Stimulated activated CD4-positive, alpha-beta T cell treated with anti-CD3 and anti-CD28 coated beads, Interleukin-2, amount 100 ng/mL, for 48 hours (primary cell): ENCODE data around the gene ADAP1.

Experiments
- DNase-seq, 2 donors: peaks; one replicate each; pipeline ENCODE4 v3.0.0-alpha.2; 2020

The ADAP1 gene

DNA sequence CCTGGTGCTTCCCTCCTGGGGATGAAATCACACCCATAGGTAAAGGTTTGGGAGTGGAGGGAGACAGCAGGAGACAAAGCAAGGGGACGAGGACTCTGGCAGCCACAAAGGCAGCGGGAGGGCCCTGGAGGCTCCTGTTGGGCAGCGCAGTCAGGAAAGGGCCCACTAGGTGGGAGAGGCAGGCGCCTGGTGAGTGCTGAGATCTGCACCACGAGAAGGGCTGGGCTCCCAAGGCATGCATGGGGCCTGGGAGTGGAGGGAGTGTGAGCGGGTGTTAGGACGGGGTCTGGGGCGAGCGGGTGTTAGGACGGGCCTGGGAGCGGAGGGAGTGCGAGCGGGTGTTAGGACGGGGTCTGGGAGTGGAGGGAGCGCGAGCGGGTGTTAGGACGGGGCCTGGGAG is 65.1 kb downstream of the ADAP1 start:
- no peak for DNase-seq

DNA sequence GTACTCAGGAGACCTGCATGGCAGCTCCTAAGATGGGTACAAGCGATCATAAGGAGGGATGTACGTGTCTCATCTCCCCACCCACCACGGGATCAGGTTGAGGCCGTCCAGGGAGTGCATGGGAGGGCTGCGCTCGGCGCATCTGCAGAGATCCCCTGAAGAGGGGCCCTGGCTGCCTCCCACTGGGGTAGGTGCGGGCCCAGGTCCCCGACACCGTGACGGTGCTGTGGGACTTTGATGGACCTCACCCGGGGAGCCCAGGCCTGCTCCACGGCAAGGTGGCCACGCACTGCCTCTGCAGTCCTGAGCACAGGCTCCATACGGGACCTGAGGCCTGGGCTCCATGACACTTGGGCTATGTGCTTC is 65.5 kb downstream of the ADAP1 start:
- DNase-seq = no peak

DNA sequence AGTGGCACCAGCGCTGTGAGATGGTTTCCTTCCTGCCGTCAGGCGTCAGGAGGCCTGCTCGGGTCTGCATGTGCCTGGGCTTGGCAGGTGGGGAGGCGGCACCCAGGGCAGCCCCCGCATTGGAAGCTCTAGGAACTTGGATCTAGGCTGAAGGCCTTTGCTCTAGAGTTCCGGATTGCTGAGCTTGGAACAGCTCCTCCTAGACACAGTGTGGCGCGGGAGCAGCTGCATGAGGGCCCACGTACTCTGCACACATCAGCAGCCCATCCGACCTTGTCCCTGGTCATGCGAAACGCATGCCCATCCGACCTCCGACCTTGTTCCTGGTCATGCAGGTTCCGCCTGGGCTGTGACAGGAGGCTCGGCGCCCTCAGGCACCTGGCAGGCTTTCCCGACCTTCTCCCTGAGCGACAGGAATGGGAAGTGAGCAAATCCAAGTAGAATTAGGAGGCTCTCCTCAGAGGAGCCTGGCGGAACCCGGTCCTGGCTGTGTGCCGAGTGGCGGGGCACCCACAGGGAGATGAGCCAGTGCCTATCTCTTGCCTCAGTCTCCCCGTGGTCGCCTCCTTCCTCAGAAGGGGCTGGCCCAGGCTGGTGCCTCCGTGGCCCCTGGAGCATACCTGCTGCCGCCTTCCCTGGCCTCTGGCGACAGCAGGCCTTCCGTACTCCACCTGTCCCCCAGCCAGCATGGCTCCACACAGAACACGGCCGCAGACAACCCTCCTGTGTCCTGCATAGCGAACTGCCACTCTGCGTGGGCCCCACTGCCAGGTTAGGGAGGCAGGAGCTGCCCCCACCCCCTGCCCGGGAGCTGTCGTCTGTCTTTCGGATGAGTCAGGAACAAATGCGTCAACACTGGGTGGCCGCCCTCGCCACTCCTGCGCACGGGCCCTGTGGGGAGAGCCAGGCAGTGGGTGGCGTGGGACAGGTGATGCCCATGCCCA is 66.1 kb downstream of the ADAP1 start:
- DNase-seq = no peak

DNA sequence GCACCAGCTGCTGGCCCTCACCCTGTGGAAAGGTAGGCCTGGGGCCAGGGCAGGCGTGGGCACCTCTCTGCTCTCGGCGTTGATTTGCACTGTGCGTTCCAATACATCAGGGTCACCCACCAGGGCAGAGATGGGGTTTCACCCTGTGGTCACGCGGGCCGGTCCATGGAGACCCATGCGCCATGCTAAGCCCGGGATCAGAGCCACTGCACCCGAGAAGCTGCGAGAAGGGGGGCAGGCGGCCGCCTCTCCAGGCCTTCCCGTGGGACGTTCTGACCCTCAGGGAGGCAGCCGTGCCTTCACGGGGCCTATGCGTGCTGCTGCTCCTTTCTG is 67.0 kb downstream of the ADAP1 start:
- no peak for DNase-seq

DNA sequence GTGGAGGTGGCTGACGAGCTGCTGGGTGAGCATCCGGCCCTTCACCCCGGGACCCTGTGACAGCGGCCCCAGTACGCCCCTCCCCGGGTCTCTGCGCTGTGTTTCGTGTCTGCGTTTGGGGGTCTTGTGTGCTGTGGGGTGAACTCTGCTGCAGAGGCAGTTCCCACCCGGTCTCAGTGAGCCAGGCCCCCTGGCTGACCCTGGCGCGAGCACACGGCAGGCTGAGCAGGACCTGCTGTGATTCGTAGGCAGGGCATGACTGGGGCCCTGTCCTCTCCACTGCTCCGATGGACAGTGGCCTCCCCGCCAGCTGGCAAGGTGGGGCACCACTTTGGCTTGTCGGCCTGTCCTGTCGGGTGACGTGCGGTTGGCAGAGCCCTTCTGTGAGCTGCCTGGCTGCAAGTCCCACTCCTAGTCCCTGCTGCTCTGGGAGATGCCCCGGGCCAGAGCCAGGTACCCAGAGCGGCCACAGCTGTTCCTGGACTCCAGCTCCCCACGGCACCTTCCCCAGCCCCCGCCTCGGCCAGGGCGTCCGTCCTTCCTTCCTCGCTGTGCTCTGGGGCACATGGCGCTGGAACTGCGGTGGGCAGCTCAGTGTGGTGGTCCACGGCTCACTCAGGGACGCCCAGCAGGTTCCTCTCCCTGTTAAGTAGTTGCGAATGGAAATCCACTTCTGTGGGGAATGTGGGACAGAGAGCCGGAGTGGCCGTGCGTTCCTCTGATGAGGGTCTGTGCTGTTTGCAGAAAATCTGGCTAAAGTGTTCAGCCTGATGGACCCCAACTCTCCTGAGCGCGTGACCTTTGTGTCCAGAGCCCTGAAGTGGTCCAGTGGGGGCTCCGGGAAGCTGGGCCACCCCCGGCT is 67.6 kb downstream of the ADAP1 start:
- DNase-seq = no peak

DNA sequence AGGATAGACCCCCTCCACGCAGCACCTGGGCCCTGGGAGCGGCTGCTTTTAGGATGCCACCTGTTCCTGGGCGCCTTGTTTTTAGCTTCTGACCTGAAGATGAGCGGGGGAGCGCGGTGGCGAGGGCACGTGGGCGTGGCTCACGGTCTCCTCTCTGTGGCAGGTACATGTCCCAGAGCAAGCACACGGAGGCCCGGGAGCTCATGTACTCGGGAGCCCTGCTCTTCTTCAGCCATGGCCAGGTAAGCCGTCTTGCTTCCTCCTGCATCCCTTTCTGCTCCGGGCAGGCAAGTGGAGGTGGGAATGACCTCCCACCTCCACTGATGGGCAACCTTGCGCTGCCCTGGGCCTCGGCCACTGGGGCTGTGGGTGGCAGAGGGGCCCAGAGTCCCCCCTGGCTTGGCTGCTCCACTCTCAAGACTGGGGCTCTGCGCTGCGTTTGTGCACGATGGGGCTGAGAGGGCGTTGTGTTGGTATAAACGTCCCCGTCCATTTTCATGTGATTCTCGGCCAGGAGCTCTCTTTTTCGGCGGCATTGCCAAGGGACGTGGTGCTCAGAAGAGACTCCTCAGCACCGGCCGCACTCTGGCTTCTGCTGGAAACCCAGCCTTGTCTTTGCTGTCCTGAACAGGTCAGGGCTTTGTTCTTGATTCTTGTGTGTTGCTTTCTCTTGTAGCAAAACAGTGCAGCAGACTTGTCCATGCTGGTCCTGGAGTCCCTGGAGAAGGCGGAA is 68.4 kb downstream of the ADAP1 start:
- no peak for DNase-seq

DNA sequence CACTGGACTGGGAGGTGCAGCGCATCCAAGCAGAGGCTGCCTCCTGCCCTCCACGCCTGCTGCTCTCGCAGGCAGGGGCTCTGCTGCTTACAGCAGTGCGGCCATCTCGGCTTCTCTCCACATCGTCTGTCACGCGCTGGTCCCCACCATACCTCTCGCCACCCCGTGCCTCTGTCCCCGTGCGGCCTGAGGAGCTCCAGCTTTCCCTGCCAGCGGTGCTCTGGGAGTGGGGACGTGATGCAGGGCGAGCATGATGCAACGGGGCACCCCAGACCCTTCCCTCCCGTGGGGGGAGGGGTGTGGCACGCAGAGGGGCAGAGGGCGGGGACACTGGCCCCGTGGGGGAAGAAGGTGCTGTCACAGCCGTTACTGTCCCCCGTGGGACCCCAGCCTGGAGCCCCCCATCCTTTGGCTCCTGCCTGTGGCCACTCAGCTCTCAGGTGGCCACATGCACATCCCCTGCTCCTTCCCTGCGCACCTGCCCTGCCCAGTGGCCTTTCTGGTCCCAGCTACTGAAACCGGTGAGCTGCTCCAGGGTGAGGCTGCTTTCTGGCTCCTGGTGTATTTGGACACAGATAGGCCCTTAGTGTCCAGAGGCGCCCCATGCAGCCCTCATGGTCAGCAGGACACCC is 69.1 kb downstream of the ADAP1 start:
- DNase-seq = no peak

DNA sequence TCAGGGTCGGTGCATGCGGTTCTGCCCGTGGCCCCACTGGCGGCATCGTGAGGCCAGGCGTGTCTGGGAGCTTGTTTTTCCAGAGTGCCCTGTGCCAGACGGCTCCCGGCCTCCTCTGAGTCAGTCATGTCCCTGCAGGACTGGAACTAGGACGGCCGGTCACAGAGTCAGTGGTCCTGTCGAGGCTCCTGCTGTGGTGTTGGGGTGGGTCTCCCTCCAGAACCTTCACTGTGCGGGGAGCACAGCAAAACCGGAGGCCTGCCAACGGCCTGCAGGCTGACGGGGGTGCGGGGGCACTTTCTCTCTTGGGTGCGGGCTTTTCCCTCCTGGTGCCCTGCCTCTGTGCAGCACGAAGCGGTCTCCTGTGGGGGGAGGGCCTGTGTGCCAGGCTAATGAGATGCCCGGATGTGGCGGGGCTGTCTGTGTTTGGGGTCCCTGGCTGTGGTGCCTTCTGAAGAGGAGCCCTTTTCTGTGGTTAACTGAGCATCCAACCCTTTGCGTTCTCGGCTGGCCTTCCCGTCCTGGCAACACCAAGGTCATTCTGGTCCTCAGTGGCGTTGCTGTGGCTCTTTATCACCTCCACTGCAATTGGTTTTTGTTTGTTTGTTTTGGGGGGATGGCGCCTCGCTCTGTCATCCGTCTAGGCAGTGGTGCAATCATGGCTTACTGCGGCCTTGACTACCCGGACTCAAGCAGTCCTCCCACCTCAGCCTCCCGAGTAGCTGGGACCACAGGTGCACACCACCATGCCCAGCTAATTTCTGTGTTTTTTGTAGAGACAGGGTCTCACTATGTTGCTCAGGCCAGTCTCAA is 70.1 kb downstream of the ADAP1 start:
- DNase-seq = no peak

DNA sequence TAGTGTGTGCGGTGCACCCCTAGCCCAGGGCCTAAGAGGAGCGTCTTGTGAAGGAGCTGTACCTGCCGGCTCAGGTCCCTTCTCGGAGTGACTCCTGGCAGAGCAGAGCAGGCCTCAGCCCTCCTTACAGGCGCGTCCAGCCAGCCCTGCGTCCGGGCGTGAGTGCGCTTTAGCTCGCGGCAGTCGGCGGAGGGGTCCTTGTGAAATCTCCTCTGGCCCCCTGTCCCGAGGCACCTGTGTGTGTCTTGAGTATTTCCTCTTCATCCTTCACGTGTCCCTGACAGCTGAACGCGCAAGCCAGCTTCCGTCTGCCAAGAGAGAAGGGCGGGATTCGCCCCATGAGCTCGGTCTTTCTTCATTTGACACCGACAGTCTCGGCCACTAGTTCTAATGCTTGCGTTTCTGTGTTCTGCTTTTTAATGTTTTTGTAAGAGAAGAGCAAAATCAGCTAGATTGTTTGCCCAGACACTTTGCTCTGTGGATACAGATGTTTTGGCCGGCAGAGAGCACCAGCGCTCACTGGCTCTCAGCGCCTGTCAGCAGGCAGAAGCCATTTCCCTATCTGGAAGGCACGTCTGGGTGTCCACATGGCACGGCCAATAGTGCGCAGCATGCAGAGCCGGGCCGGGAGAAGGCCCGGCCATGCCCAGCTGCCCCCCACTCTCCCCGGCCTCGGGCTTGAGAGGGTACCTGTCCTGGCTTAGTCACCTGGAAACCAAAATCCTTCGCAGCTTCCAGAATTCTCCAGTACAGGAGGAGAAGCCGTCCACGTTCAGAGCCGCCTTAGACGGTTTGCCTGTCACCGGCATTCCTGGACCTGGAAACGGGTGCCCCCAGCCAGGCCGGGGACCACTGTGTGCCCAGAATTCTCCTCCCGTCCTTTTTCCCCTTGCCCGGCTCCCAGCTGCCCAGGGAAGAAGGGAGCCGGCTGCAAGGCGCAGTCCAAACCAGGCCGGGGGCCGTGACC is 71.1 kb downstream of the ADAP1 start:
- DNase-seq = no peak

DNA sequence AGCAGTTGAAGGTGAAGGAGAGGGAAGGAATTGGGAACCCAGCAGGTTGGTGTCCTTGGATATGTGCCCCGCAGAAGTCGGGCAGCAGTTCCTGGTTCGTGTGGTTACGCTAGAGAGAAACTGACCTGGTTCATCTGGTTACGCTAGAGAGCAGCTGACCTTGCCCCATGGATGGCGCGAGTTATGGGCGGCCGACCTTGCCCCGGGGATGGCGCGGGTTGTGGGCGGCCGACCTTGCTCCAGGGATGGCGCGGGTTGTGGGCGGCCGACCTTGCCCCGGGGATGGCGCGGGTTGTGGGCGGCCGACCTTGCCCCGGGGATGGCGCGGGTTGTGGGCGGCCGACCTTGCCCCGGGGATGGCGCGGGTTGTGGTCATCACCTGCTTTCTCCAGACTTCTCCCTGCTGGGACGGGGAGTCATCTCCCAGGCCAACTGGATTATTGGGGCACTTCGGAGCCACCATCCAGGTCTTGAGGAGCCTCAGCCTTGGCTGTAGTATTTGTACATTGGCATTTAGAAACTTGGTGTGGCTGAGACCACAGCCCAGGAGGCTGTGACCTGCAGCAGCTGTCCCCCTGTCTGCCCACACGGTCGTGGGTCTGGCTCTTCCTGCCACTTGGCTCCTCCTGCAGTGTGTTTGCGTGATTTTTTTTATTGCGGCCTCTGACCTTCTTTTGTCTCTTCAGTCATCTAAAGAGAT is 72.0 kb downstream of the ADAP1 start:
- no peak for DNase-seq

DNA sequence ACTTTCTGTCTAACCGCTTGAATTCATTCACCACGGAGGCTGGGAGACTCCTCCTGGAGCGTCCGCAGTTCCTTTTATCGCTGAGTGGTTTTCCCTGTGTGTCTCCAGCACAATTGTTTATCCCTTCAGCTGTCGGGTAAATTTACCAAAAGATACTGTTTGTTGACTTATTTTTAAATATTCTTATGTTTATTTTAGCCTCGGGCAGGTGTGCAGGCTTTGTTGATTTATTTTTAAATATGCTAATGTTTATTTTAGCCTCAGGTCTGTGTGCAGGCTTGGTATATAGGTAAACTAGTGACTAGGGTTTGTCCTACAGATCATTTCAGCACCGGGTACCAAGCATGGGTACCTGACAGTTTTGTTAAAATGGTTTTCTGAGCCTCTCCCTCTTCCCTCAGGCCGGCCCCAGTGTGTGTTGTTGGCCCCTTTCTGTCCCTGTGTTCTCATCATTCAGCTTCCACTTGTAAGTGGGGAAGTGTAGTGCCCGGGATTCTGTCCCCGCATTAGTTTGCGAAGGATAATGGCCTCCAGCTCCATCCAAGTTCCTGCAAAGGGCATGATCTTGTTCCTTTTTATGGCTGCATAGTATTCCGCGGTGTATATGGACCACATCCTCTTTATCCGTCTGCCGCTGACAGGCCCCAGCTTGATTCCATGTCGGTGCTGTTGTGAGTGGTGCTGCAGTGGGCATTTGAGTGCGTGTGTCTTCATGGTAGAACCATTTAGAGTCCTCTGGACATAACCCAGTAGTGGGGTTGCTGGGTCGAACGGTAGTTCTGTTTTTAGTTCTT is 72.8 kb downstream of the ADAP1 start:
- no peak for DNase-seq

DNA sequence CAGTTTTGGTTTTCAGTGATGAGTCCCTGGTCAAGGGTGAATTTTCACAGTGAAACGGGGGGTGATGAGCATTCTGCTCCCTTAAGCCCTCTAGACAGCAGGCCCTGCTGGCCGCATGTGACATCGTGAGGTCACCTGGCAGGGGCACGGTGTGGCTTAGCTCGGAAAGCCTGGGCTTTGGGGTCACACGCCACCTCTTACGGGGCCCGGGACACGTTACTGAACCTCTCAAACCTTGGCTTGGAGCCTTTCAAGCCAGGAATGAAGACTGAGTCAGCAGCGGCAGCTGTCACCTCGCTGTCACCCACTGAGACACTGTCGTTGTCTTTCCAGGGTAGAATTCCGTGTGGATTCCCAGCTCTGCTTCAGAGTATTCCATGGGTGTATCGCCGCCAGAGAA is 74.0 kb downstream of the ADAP1 start:
- no peak for DNase-seq

DNA sequence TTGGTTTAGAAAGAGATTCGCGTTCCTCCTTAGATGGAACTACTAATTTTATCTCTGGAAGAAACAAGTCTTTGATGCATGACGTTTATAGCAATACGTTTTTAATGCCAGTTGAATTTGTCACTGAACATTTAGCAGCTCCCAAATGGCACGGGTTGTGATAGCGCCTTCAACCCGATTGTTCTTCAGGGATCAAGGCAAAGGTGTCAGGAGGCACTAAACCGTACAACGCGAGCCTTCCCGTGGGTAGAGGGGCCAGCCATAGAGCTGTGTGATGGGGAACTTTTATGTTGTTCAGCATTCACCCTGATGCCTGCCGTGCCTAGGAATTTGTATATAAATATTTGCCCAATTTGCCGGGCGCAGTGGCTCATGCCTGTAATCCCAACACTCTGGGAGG is 74.8 kb downstream of the ADAP1 start:
- no peak for DNase-seq

DNA sequence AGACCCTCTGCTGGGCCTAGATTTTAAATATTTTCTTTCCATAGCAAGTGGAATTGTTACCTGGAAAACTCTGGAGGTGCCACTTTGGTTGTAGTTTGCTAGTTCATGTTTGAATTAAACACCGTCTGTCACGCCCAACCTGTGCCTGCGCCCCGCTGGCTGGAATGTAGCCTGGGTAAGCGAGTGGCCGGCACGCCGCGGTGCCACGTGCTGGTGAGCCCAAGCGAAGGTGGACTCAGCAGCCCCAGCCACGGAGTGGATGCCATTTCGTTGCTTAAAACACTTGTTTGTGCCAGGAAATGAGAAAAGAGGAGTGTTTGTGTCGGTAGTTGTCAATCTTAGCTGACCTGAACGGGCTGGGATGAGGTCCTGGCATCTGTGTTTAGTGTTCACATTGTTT is 75.4 kb downstream of the ADAP1 start:
- DNase-seq = no peak

DNA sequence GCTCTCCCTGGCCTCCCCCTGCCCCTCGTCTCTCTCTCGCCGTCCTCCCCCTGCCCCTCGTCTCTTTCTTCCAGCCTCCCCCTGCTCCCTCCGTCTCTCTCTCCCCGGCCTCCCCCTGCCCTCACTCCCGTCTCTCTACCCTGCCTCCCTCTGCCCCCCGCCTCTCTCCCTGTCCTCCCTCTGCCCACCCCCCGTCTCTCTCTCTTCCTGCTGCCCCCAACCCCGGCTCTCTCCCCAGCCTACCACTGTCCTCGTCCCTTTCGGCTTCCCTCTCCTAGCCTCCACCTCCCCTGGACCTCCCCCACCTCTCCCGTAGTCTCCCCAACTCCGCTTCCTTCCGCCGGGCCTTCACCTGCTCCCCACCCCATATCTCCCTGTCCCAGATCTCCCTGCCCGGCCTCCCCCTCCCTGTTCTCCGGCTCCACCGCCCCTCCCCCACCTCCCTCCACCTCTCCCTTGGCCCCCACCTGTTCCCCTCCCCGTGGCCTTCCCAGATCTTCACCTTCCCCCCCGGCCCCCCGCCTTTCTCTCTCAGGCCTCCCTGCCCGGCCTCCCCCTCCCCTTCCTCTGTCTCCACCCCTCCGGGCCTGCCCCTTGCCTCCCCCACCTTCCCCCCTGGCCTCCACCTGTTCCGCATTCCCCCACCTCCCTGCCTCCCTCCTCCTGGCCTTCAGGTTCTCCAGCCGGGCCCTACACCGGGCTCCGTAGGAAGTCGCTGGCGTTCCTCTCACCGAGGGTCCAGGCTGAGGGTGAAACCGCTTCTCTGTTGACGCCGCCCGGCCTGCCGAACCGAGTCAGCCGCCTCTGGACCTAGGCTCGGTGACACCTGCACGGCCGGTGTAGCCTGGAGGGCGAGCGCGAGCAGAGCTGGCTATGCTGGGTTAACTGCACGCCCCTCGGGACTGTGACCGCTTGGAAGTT is 76.9 kb downstream of the ADAP1 start:
- no peak for DNase-seq

DNA sequence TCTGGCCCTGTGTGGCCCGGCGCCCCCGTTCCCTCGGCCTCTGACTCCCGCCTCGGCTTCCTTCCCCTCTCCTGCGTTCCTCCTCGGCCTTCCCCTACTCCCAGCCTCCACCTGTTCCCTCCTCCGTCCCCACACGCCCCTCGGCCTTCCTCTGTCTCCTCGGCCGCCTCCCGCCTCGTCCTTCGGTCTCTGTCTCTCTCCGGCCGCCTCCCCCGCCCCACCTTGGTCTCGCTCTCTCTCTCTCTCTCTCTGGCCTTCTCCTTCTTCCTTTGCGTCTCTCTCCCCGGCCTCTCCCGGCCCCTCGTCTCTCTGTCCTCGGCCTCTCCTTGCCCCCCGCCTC is 77.5 kb downstream of the ADAP1 start:
- no peak for DNase-seq

DNA sequence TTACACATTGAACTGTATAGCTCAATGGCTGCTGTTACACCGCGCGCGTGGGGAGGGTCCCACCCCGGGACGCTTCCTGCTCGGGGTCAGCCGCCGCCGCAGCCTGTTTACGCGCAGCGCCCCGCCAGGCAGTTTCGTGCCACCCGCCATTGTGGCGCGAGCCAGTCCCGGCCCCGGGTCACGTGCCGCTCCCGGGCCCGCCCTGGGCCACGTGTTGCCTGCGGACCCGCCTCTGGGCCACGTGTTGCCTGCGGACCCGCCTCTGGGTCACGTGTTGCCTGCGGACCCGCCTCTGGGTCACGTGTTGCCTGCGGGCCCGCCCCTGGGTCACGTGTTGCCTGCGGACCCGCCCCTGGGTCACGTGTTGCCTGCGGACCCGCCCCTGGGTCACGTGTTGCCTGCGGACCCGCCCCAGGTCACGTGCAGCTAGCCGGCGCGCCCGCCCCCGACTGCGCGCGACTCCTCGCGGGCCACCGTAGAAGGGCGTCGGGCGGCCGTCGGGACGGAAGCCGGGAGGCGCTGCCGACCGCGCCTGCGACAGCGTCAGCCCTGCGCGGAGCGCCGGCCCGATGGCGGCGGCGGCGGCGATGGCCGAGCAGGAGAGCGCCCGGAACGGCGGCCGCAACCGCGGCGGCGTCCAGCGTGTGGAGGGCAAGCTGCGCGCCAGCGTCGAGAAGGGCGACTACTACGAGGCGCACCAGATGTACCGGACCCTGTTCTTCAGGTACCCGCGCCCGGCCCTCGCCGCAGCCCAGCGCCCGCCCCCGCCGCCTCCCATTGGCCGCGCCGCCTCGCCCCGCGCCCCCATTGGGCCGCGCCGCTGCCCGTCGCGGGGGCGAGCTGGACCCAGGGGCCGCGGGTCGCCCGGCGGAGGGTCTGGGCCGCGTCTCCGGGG is 78.2 kb downstream of the ADAP1 start, which contains the start of gene GET4:
GET4 (plus strand) TSS at position 478 of the 895 bp plus-strand sequence; CDS start at position 570, 92 bp downstream.
- peak; percentile 94 to 97 for DNase-seq
